Small intestine (tissue), 16 donors: ENCODE measurements around the gene LRRC32. TPM values are rescaled to one million over a fixed set of nuclear protein-coding genes. Genes with fewer than 3 reads are reported as not detected.

Experiments
- DNase-seq, 2 donors: peaks; one replicate each; pipeline versions ENCODE4 v3.0.0 to v3.0.0-alpha.2; 2013
- FAIRE-seq: peaks from 2 replicates; lab custom pipeline; 2012; peaks lifted over from hg19 to GRCh38; lab: Jason Lieb, UNC
- H3K27ac ChIP-seq, 3 donors: one replicate each; pipeline ENCODE4 v1.5.1; 2013; ENCODE audit warnings: low read length in 2 of 3, mild to moderate bottlenecking in 2 of 3, control low read depth in 1 of 3, inconsistent platforms in 1 of 3, low read depth in 1 of 3, moderate library complexity in 1 of 3
- H3K27me3 ChIP-seq, 3 donors: one replicate each; pipeline ENCODE4 v1.6.1; 2013; ENCODE audit warnings: low read length in 3 of 3, inconsistent platforms in 1 of 3; ENCODE audit not compliant: control insufficient read depth in 3 of 3, insufficient read depth in 3 of 3
- H3K36me3 ChIP-seq, 3 donors: one replicate each; pipeline ENCODE4 v1.6.1; 2013; ENCODE audit warnings: low read length in 3 of 3, inconsistent platforms in 1 of 3, low read depth in 1 of 3, mild to moderate bottlenecking in 1 of 3, moderate library complexity in 1 of 3; ENCODE audit not compliant: control insufficient read depth in 3 of 3, insufficient read depth in 2 of 3
- H3K4me1 ChIP-seq, 3 donors: one replicate each; pipeline ENCODE4 v1.6.1; 2013; ENCODE audit warnings: low read length in 2 of 3, inconsistent platforms in 1 of 3, low read depth in 1 of 3, mild to moderate bottlenecking in 1 of 3, moderate library complexity in 1 of 3; ENCODE audit not compliant: control insufficient read depth in 3 of 3, insufficient read depth in 2 of 3
- H3K4me3 ChIP-seq, 3 donors: one replicate each; pipeline ENCODE4 v1.5.1; 2013; ENCODE audit warnings: low read length in 3 of 3, control low read depth in 1 of 3, inconsistent platforms in 1 of 3, low read depth in 1 of 3, mild to moderate bottlenecking in 1 of 3, moderate library complexity in 1 of 3
- H3K9me3 ChIP-seq, 2 donors: one replicate each; pipeline ENCODE4 v1.6.1; 2013; ENCODE audit warnings: low read depth in 1 of 2, low read length in 1 of 2; ENCODE audit not compliant: control insufficient read depth in 2 of 2, insufficient read depth in 1 of 2
- WGBS, 3 donors: extraction: QIAGEN DNeasy Blood & Tissue Kit; methylation state at CpG; one replicate each; pipeline ENCODE4 v1.1.7; 2013; 5-methylcytosine and 5-hydroxymethylcytosine counted together
- long read RNA-seq, 10 donors: transcript quantifications; one replicate each; lab custom pipeline, GENCODE V29; 2026
- polyA plus RNA-seq, 4 donors: library from polyadenylated mRNA; stranded (reverse) in 3 of 4; unstranded in 1 of 4; fragments of 200-250 nt in 3 of 4; fragments of 120-200 nt in 1 of 4; gene quantifications; one replicate each; pipeline versions ENCODE4 v1.2.1 to v1.2.3, GENCODE V29; 2013
- donor health status: healthy with polysubstance abuse.
- donor health status: control.
- donor health status: control.
- donor health status: Bipolar disorder and iron deficiency.
- donor health status: healthy.

The LRRC32 gene, protein sequence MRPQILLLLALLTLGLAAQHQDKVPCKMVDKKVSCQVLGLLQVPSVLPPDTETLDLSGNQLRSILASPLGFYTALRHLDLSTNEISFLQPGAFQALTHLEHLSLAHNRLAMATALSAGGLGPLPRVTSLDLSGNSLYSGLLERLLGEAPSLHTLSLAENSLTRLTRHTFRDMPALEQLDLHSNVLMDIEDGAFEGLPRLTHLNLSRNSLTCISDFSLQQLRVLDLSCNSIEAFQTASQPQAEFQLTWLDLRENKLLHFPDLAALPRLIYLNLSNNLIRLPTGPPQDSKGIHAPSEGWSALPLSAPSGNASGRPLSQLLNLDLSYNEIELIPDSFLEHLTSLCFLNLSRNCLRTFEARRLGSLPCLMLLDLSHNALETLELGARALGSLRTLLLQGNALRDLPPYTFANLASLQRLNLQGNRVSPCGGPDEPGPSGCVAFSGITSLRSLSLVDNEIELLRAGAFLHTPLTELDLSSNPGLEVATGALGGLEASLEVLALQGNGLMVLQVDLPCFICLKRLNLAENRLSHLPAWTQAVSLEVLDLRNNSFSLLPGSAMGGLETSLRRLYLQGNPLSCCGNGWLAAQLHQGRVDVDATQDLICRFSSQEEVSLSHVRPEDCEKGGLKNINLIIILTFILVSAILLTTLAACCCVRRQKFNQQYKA
- polyA plus RNA-seq: 10 to 100 TPM in 2 of 4 donors, 1 to 10 TPM in 2; 2.2 to 44.7 (median 7.3) TPM
- long read RNA-seq, donor 1, full-length matches to known transcripts: 4 of 4 reads
- long read RNA-seq, donor 1, partial matches to known transcripts: 0 of 4 reads
- long read RNA-seq, donor 1, other reads (novel, unspliced or antisense): 0 of 4 reads
- long read RNA-seq, donor 2: 0 reads
- long read RNA-seq, donor 3, full-length matches to known transcripts: 2 of 2 reads
- long read RNA-seq, donor 3, partial matches to known transcripts: 0 of 2 reads
- long read RNA-seq, donor 3, other reads (novel, unspliced or antisense): 0 of 2 reads
- long read RNA-seq, donor 4: 0 reads
- long read RNA-seq, donor 5, full-length matches to known transcripts: 1 of 1 reads
- long read RNA-seq, donor 5, partial matches to known transcripts: 0 of 1 reads
- long read RNA-seq, donor 5, other reads (novel, unspliced or antisense): 0 of 1 reads
- long read RNA-seq, donor 6, full-length matches to known transcripts: 3 of 3 reads
- long read RNA-seq, donor 6, partial matches to known transcripts: 0 of 3 reads
- long read RNA-seq, donor 6, other reads (novel, unspliced or antisense): 0 of 3 reads
- long read RNA-seq, donor 7: 0 reads
- long read RNA-seq, donor 8, full-length matches to known transcripts: 3 of 3 reads
- long read RNA-seq, donor 8, partial matches to known transcripts: 0 of 3 reads
- long read RNA-seq, donor 8, other reads (novel, unspliced or antisense): 0 of 3 reads
- long read RNA-seq, donor 9, full-length matches to known transcripts: 1 of 1 reads
- long read RNA-seq, donor 9, partial matches to known transcripts: 0 of 1 reads
- long read RNA-seq, donor 9, other reads (novel, unspliced or antisense): 0 of 1 reads
- long read RNA-seq, donor 10, full-length matches to known transcripts: 4 of 4 reads
- long read RNA-seq, donor 10, partial matches to known transcripts: 0 of 4 reads
- long read RNA-seq, donor 10, other reads (novel, unspliced or antisense): 0 of 4 reads

GRCh38 chr11:76670485-76671236, at the start of gene LRRC32:
LRRC32 (minus strand) TSS chr11:76670747; CDS start chr11:76665954, 4,793 bp downstream.
- WGBS, 3 donors: 0 to 3% (median 1%) methylated on average over 36 to 82 of the region's 82 CpGs
- Histone ChIP-seq H3K27ac (peak within 1 kb of the TSS in 2 of 3 donors; percentile 37 to 77), H3K36me3 (peaks cover 0 to 2% (median 0%) of the 10 kb centered on the region in 3 donors), H3K9me3 (no peaks in the 10 kb centered on the region), H3K27me3 (peaks cover 0 to 31% (median 0%) of the 10 kb centered on the region in 3 donors), H3K4me1 (peaks cover 0 to 17% (median 5%) of the 10 kb centered on the region in 3 donors), H3K4me3 (peak within 1 kb of the TSS; percentile 38 to 64 (median 51))
- FAIRE-seq (no peak), DNase-seq (peak; percentile 10 to 60)

GRCh38 chr11:76719686-76720085, 49.1 kb upstream of the LRRC32 start:
- H3K4me1 ChIP-seq: peaks cover 0 to 3% (median 0%) of the 10 kb centered on the region in 3 donors
- no peaks in the 10 kb centered on the region for H3K36me3 ChIP-seq
- H3K9me3 ChIP-seq: no peaks in the 10 kb centered on the region
- no peak overlapping the region for H3K4me3 ChIP-seq
- peaks cover 0 to 10% (median 0%) of the 10 kb centered on the region in 3 donors for H3K27me3 ChIP-seq
- no peak overlapping the region for H3K27ac ChIP-seq
- FAIRE-seq (no peak), DNase-seq (no peak)
- WGBS, 3 donors: 91 to 96% (median 96%) methylated on average over 9 of the region's 9 CpGs

- Histone ChIP-seq H3K9me3 (no peaks in the 10 kb centered on the region), H3K27me3 (peaks cover 0 to 10% (median 0%) of the 10 kb centered on the region in 3 donors), H3K36me3 (no peaks in the 10 kb centered on the region), H3K27ac (no peak overlapping the region), H3K4me1 (peaks cover 0 to 3% (median 0%) of the 10 kb centered on the region in 3 donors), H3K4me3 (no peak overlapping the region)
- no peak for DNase-seq
- no peak for FAIRE-seq
- 81 to 95% (median 91%) methylated on average over 19 of the region's 19 CpGs for WGBS, 3 donors
These were observed 48.7 kb upstream of the LRRC32 start for GRCh38 chr11:76719281-76719680.

GRCh38 chr11:76717816-76718215, 47.3 kb upstream of the LRRC32 start:
- no peak overlapping the region for H3K4me3 ChIP-seq
- no peak overlapping the region for H3K27ac ChIP-seq
- no peaks in the 10 kb centered on the region for H3K36me3 ChIP-seq
- H3K9me3 ChIP-seq: no peaks in the 10 kb centered on the region
- FAIRE-seq (no peak), DNase-seq (no peak)
- H3K27me3 ChIP-seq: peaks cover 0 to 6% (median 0%) of the 10 kb centered on the region in 3 donors
- whole genome bisulfite sequencing, 3 donors: 92% methylated on average over 5 of the region's 5 CpGs
- peaks cover 0 to 3% (median 0%) of the 10 kb centered on the region in 3 donors for H3K4me1 ChIP-seq

GRCh38 chr11:76717369-76717768, 46.8 kb upstream of the LRRC32 start:
- DNase-seq: no peak
- Histone ChIP-seq H3K4me1 (peaks cover 0 to 3% (median 0%) of the 10 kb centered on the region in 3 donors), H3K4me3 (no peak overlapping the region), H3K9me3 (no peaks in the 10 kb centered on the region), H3K36me3 (no peaks in the 10 kb centered on the region), H3K27me3 (peaks cover 0 to 4% (median 0%) of the 10 kb centered on the region in 3 donors), H3K27ac (no peak overlapping the region)
- no peak for FAIRE-seq
- 72 to 85% (median 84%) methylated on average over 4 of the region's 4 CpGs for WGBS, 3 donors

DNA sequence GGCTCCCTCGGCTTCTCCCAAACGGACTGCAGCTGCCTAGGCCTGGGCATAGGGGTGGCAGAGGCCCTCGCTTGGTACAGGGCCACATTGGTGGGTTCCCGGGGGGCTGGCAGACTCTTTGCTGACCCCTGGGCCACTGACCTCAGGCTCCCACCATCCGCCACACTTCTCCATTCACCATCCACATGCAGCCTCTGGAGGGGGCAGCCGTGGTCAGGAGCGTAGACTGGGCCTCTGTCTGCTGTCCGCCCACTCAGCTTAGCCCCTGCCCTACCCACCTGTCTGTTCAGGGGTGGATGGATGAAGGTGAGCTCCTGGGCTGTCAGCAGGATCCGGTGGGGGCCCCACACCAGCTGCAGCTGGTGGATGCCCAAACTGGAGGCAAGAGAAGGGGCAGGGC, 45.7 kb upstream of the LRRC32 start:
- Histone ChIP-seq H3K4me3 (no peak overlapping the region), H3K27ac (no peak overlapping the region), H3K27me3 (no peaks in the 10 kb centered on the region), H3K9me3 (no peaks in the 10 kb centered on the region), H3K4me1 (no peaks in the 10 kb centered on the region), H3K36me3 (no peaks in the 10 kb centered on the region)
- 77 to 84% (median 83%) methylated on average over 9 of the region's 9 CpGs for WGBS, 3 donors
- DNase-seq: no peak
- no peak for FAIRE-seq

DNA sequence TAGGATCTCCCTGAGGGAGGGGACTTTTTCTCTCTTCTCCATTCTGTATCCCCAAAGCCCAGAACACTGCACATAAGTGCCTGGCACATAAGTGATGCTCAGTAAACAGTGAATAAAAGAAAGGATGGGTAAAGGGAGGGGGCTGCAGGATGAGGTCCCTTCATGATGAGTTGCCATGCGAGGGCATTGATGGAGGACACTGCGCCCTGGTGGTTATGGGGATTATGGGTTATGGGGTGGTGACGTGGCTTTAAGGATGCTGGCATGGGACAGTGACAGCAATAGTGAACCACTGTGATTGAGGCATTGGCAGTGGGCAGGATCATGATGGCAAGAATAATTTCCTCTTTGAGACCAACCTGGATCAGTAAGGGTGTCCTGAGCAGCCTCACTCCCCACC, 43.9 kb upstream of the LRRC32 start:
- no peak overlapping the region for H3K27ac ChIP-seq
- no peaks in the 10 kb centered on the region for H3K9me3 ChIP-seq
- H3K4me1 ChIP-seq: no peaks in the 10 kb centered on the region
- FAIRE-seq (no peak), DNase-seq (no peak)
- 73 to 80% (median 79%) methylated on average over 3 of the region's 3 CpGs for WGBS, 3 donors
- H3K36me3 ChIP-seq: no peaks in the 10 kb centered on the region
- no peak overlapping the region for H3K4me3 ChIP-seq
- H3K27me3 ChIP-seq: no peaks in the 10 kb centered on the region
